HepG2 (cell line): ENCODE measurements around the gene SLC22A7. TPM values are rescaled to one million over a fixed set of nuclear protein-coding genes. Genes with fewer than 3 reads are reported as not detected.

ENCODE experiments used
- ATF6 ChIP-seq: sonication (generic); formaldehyde crosslinking; conservative IDR thresholded peaks from 2 replicates; pipeline ENCODE4 v1.4.0; 2020; ENCODE audit warnings: missing genetic modification reagents
- MBNL3 ChIP-seq: fragments of 250-450 bp; sonication (Bioruptor Pico); conservative IDR thresholded peaks from 2 replicates; pipeline ENCODE4 v1.8.0; 2022; ENCODE audit warnings: mild to moderate bottlenecking, inconsistent platforms
- NR3C1 ChIP-seq: sonication (generic); formaldehyde crosslinking; IDR thresholded peaks from 2 replicates; pipeline ENCODE4 v1.4.0; 2020; ENCODE audit warnings: missing genetic modification reagents
- SPEN ChIP-seq: sonication (generic); formaldehyde crosslinking; IDR thresholded peaks from 2 replicates; pipeline ENCODE4 v1.5.1; 2020; ENCODE audit warnings: low read depth, mild to moderate bottlenecking, missing genetic modification reagents
- THYN1 ChIP-seq: sonication (generic); formaldehyde crosslinking; IDR thresholded peaks from 2 replicates; pipeline ENCODE4 v1.8.1; 2023; ENCODE audit warnings: low read depth, mild to moderate bottlenecking, moderate library complexity, missing genetic modification reagents, borderline replicate concordance
- ZBTB42 ChIP-seq: sonication (generic); formaldehyde crosslinking; IDR thresholded peaks from 2 replicates; pipeline ENCODE4 v1.5.0; 2020; ENCODE audit warnings: mild to moderate bottlenecking, missing genetic modification reagents
- ZNF234 ChIP-seq: sonication (generic); formaldehyde crosslinking; conservative IDR thresholded peaks from 2 replicates; pipeline ENCODE4 v1.5.1; 2020; ENCODE audit warnings: mild to moderate bottlenecking, missing genetic modification reagents
- ZNF709 ChIP-seq: sonication (generic); formaldehyde crosslinking; IDR thresholded peaks from 2 replicates; pipeline ENCODE4 v1.5.0; 2020; ENCODE audit warnings: mild to moderate bottlenecking, missing genetic modification reagents
- ZNF710 ChIP-seq: sonication (generic); formaldehyde crosslinking; IDR thresholded peaks from 2 replicates; pipeline ENCODE4 v1.5.0; 2020; ENCODE audit warnings: mild to moderate bottlenecking, missing genetic modification reagents, borderline replicate concordance
- polyA plus RNA-seq, 8 experiments: library from polyadenylated mRNA; depleted of rRNA in 3 of 8; stranded (reverse) in 7 of 8; unstranded in 1 of 8; fragments of >200 nt; fragmentation: Illumina TruSeq in 4 of 8; extraction: Trizol in 4 of 8; gene quantifications; 2 replicates each; pipeline versions ENCODE4 v1.2.1 to v1.2.3, GENCODE V29; 2011 to 2016; ENCODE audit warnings: low read depth in 4 of 8, missing spikeins in 1 of 8, mixed read lengths in 1 of 8; ENCODE audit not compliant: insufficient read depth in 1 of 8
- total RNA-seq, 5 experiments: library from RNA; depleted of rRNA; stranded (reverse); fragments of >200 nt; fragmentation: Illumina TruSeq; extraction: Trizol; gene quantifications; 2 replicates each; pipeline ENCODE4 v1.2.3, GENCODE V29; 2016; ENCODE audit warnings: low read depth in 1 of 5
- TF ChIP-seq, protein P1 (sequence below): sonication (generic); formaldehyde crosslinking; IDR thresholded peaks from 2 replicates; pipeline ENCODE4 v1.4.0; 2020; ENCODE audit warnings: missing genetic modification reagents
- TF ChIP-seq, protein P2 (sequence below): sonication (generic); formaldehyde crosslinking; IDR thresholded peaks from 2 replicates; pipeline ENCODE4 v1.8.1; 2022; ENCODE audit warnings: mild to moderate bottlenecking, missing genetic modification reagents
- TF ChIP-seq, protein P3 (sequence below), 2 experiments: sonication (generic) in 1 of 2; formaldehyde crosslinking in 1 of 2; IDR thresholded peaks; 2 replicates each; pipeline versions ENCODE4 v1.5.1 to v1.6.1; 2011 to 2020; ENCODE audit warnings: borderline replicate concordance in 1 of 2, low read depth in 1 of 2, low read length in 1 of 2, mild to moderate bottlenecking in 1 of 2, missing genetic modification reagents in 1 of 2, moderate library complexity in 1 of 2
- TF ChIP-seq, protein P4 (sequence below): sonication (generic); formaldehyde crosslinking; conservative IDR thresholded peaks from 2 replicates; pipeline ENCODE4 v1.4.0; 2020; ENCODE audit warnings: missing genetic modification reagents

SLC22A7 gene
- total and polyA plus RNA-seq, 2 of the 13 experiments (the other 11 are each of a cell fraction or from before 2014, with no cell fraction given): 5.3 to 22.6 TPM

DNA sequence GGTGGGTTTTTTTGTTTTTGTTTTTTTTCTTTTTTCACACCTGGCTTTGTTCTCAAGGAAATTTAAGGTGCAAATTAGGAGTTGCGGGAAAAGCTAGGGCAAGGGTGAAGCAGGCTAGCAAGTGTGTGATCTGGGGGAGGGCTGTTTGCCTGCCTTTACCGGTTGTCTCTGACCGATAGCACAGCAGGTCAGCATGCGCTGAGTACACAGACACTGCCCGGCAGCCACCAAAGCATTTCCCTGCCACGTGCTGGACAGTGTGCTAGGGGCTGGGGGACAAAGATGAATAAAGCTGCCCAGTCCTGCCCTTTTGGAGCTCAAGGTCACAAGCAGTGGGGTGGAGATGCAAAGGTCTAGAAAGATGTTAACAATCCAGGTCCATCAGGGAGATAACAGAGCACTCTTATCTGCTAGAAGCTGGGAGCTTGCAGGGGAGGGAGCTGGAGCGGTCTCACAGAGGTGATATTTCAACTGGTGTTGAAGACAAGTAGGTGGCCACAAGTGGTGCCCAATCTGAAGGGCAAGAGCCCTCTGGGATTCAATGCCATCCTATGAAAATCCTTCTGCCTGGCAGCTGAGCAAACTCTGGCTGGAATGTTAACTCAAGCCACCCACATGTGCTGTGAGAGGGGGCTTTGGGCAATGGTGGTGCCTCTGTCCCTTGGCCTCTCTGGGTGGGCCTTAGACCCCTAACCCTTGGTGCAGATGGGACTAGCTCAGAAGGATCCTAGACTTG, 30.3 kb upstream of the SLC22A7 start (continued):
- peak; percentile 85 for TF ChIP-seq ZNF709
- TF ChIP-seq, protein P1, sequence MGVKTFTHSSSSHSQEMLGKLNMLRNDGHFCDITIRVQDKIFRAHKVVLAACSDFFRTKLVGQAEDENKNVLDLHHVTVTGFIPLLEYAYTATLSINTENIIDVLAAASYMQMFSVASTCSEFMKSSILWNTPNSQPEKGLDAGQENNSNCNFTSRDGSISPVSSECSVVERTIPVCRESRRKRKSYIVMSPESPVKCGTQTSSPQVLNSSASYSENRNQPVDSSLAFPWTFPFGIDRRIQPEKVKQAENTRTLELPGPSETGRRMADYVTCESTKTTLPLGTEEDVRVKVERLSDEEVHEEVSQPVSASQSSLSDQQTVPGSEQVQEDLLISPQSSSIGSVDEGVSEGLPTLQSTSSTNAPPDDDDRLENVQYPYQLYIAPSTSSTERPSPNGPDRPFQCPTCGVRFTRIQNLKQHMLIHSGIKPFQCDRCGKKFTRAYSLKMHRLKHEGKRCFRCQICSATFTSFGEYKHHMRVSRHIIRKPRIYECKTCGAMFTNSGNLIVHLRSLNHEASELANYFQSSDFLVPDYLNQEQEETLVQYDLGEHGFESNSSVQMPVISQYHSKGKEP (CRISPR knock-in tag): peak; percentile 91
- peak; percentile 89 for TF ChIP-seq ATF6 (CRISPR knock-in tag)
- peak; percentile 67; the same call in 1 of the 2 replicates for TF ChIP-seq ZNF234 (CRISPR knock-in tag)
- no peak for TF ChIP-seq THYN1
- TF ChIP-seq, protein P2, sequence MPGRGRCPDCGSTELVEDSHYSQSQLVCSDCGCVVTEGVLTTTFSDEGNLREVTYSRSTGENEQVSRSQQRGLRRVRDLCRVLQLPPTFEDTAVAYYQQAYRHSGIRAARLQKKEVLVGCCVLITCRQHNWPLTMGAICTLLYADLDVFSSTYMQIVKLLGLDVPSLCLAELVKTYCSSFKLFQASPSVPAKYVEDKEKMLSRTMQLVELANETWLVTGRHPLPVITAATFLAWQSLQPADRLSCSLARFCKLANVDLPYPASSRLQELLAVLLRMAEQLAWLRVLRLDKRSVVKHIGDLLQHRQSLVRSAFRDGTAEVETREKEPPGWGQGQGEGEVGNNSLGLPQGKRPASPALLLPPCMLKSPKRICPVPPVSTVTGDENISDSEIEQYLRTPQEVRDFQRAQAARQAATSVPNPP: peak; percentile 98
- peak; percentile 99 for TF ChIP-seq SPEN
- peak; percentile 99 for TF ChIP-seq ZNF710 (CRISPR knock-in tag)
- TF ChIP-seq ZBTB42 (CRISPR knock-in tag): peak; percentile 96
- TF ChIP-seq NR3C1 (CRISPR knock-in tag): no peak
- TF ChIP-seq, protein P3, sequence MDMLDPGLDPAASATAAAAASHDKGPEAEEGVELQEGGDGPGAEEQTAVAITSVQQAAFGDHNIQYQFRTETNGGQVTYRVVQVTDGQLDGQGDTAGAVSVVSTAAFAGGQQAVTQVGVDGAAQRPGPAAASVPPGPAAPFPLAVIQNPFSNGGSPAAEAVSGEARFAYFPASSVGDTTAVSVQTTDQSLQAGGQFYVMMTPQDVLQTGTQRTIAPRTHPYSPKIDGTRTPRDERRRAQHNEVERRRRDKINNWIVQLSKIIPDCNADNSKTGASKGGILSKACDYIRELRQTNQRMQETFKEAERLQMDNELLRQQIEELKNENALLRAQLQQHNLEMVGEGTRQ (IDR thresholded peaks at IDR 0.05; ENCODE audit: low read depth, low read length): peak; percentile 76
- TF ChIP-seq, protein P3 (CRISPR knock-in tag; IDR thresholded peaks at IDR 0.05; ENCODE audit: borderline replicate concordance): peak; percentile 82
- no peak for TF ChIP-seq MBNL3 (CRISPR knock-in tag)
- TF ChIP-seq, protein P4, sequence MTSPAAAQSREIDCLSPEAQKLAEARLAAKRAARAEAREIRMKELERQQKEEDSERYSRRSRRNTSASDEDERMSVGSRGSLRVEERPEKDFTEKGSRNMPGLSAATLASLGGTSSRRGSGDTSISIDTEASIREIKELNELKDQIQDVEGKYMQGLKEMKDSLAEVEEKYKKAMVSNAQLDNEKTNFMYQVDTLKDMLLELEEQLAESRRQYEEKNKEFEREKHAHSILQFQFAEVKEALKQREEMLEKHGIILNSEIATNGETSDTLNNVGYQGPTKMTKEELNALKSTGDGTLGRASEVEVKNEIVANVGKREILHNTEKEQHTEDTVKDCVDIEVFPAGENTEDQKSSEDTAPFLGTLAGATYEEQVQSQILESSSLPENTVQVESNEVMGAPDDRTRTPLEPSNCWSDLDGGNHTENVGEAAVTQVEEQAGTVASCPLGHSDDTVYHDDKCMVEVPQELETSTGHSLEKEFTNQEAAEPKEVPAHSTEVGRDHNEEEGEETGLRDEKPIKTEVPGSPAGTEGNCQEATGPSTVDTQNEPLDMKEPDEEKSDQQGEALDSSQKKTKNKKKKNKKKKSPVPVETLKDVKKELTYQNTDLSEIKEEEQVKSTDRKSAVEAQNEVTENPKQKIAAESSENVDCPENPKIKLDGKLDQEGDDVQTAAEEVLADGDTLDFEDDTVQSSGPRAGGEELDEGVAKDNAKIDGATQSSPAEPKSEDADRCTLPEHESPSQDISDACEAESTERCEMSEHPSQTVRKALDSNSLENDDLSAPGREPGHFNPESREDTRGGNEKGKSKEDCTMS (CRISPR knock-in tag): no peak
